RCC 7860 (cell line): ENCODE measurements around the gene PLEKHB1.

Source experiments
- DNase-seq: peaks from one replicate; pipeline ENCODE4 v3.0.0-alpha.2; 2015; ENCODE audit warnings: low spot score
- FAIRE-seq: peaks from 2 replicates; lab custom pipeline; 2012; peaks lifted over from hg19 to GRCh38; lab: Jason Lieb, UNC

PLEKHB1 gene

GRCh38 chr11:73647459-73648100, 1.2 kb downstream of the PLEKHB1 start:
- FAIRE-seq (no peak), DNase-seq (peak; percentile 21)

DNA sequence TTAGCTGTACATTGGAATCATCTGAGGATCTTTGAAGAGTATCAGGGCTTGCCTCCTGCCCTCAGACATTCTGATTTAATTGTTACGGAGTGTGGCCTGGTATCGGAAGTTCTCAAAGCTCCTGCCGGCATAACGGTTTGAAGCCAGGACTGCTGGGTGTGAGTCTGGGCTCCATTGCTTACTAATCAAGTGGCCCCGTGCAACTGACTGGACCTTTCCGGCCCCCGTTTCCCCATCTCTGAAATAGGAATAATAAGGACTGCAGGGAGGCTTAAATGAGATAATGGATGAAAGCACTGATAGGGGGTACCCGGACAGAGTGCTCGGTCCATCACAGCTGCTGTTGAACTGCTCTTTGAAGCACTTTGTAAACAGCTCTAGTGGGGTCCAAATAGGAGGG, 1.7 kb downstream of the PLEKHB1 start:
- no peak for FAIRE-seq

GRCh38 chr11:73648571-73649046, 2.2 kb downstream of the PLEKHB1 start:
- DNase-seq: no peak
- no peak for FAIRE-seq

More for the DNA sequence above, 1.7 kb downstream of the PLEKHB1 start:
- no peak for DNase-seq

DNA sequence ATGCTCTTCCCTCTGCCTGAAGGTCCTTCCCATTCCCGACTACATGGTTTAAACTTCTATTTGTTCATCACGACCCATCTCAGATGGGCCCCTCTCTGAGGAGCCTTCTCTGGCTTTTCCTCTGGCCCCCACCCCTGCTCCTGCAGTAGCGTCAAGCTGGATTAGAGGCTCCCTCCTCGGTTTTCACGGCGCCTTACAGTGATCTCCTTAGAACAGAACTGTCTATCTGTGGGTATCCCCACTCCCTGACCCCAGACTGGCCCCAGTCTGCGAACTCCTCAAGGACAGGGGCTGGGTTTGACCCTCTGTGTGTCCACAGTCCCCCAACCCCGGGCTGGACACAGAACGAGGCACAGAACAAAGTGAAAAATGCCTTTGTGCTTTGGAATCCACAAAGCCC, 2.8 kb downstream of the PLEKHB1 start:
- FAIRE-seq (no peak), DNase-seq (no peak)

DNA sequence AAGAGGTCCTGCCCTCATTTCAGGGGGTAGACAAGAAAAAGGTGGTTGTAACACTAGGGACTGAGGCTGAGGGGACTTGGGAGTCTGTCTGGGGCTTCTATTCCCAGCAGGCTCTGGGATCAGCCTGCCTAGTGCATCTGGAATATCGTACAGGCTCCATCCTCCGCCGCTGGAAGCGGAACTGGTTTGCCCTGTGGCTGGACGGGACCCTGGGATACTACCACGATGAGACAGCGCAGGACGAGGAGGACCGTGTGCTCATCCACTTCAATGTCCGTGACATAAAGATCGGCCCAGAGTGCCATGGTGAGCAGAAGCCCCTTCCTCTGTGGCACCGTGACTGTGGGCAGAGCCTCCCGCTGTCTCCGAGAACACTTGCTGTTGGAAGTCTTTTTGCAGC, 4.0 kb downstream of the PLEKHB1 start:
- no peak for DNase-seq
- no peak for FAIRE-seq

DNA sequence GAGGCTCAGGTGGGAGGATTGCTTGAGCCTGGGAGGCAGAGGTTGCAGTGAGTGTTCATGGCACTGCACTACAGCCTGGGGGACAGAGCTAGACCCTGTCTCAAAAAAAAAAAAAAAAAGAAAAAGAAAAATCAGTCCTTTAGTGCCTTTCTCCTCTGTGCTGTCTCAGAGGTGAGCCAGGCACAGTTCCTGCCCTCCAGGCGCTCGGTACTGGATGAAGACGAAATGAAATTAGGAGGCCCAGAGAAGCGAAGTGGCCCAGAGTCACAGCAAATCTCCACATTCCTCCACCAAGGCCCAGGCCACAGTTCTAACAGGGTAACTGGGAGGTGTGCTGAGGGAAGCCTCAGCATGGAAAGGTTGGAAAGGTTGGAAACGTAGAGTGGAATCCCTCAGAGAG, 4.9 kb downstream of the PLEKHB1 start:
- no peak for DNase-seq
- no peak for FAIRE-seq

- FAIRE-seq: no peak
- no peak for DNase-seq
Observed at GRCh38 chr11:73651661-73652045, 5.3 kb downstream of the PLEKHB1 start.

- DNase-seq: no peak
- no peak for FAIRE-seq
Observed at GRCh38 chr11:73652046-73652730, 5.8 kb downstream of the PLEKHB1 start.

GRCh38 chr11:73652856-73653559, 6.6 kb downstream of the PLEKHB1 start:
- no peak for DNase-seq

DNA sequence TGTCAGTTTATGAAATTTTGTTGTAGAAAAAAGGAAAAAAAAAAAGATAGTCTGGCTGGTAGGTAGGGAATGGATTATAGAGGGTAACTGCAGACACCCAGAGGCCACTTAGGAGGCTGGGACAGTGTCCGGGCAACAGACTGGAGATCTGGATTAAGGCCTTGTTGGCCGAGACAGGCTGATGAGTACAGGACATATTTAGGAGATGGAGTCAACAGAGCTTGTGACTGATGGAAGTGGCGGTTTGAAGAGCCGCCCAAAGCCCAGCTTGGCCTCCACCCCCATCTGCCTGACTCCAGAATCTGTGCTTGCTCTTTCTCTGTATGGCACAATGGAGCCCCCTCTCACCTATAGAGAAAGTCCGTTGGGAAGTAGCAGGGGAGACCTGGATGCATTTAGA, 7.6 kb downstream of the PLEKHB1 start:
- FAIRE-seq: no peak
- DNase-seq: no peak

More at GRCh38 chr11:73652856-73653559, 6.6 kb downstream of the PLEKHB1 start:
- FAIRE-seq: no peak

DNA sequence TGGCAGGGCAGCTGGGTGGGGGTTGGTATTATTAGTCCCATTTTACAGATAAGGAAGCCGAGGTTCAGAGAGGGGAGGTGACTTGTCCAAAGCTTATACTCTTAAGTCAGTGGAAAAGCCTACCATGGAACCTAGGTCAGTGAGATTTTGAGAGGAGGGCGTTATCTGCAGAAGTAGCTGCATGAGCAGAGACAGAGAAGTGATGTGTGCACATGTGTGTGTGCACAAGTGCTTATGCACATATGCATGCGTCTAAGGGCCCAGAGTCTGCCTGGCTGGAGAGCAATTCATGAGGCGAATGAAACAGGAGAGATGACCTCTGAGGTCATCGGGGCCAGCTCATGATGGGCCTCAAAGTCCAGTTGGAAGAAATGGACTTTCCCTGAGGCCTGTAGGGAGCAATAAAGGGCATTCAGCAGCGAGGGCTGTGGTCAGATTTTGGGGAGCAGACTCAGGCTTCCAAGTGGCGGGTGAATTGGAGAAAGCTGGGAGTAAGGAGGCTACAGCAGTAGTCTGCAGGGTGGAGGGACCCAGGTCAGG, 8.2 kb downstream of the PLEKHB1 start:
- FAIRE-seq: no peak
- no peak for DNase-seq

DNA sequence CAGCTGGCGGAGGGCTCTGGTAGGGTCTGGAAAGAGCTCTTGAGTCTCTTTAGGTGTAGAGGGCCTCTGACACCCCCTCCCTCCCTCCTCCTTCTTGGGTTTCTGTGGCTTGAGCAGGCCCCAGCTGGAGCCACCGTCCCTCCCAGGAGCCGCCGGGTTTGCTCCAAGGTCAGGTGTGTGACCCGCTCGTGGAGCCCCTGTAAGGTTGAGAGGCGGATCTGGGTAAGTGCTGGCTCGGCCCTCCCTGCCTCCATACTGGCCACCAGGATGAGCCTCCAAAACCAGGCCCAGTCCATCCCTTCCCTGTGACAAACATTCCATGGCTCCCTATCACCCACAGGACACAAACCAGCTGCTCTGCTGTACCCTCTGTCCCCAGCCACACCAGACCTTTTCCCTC, 9.3 kb downstream of the PLEKHB1 start:
- no peak for FAIRE-seq

DNA sequence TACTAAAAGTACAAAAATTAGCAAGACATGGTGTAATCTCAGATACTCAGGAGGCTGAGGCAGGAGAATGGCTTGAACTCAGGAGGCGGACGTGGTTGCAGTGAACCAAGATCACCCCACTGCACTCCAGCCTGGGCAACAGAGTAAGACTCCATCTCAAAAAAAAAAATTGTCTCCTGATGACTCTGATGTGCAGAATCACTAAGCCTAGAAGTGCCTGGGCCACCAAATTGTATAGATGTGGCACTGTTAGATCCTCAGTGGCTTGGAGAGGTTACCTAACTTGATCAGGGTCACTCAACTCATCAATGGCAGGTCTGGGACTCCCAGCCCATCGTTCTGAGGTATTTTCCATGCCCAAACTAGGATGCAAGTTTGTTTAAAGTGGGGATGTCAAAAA, 10.6 kb downstream of the PLEKHB1 start:
- DNase-seq (no peak), FAIRE-seq (no peak)

More for the DNA sequence above, 9.3 kb downstream of the PLEKHB1 start:
- no peak for DNase-seq

GRCh38 chr11:73659961-73660360, 13.6 kb downstream of the PLEKHB1 start:
- DNase-seq (no peak), FAIRE-seq (no peak)

GRCh38 chr11:73660497-73661034, 14.2 kb downstream of the PLEKHB1 start:
- DNase-seq (no peak), FAIRE-seq (no peak)

DNA sequence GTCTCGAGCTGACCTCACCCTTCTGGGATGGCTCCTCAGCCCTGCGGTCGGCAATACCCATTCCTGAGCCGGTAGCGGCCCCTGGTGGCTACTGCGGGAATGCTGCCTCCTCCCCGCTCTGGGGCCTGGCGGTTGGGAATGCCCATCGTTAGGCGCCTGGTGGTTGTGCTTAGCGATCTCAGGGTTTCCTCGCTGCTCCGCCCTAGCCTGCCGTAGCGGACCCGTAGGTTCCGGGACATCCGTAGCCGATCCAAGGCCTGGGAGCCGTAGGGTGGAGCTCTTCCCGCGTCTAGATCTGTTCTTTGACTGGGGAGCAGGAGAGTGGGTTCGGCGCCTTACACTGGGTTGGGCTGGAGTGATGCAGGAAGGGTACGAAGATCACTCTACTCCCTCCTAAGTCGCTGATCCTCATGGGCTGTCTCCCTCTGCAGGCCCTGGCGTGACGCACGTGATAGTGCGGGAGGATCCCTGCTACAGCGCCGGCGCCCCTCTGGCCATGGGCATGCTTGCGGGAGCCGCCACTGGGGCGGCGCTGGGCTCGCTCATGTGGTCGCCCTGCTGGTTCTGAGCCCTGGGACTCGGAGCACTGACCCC, 14.8 kb downstream of the PLEKHB1 start:
- peak; percentile 49 for DNase-seq
- FAIRE-seq: no peak

DNA sequence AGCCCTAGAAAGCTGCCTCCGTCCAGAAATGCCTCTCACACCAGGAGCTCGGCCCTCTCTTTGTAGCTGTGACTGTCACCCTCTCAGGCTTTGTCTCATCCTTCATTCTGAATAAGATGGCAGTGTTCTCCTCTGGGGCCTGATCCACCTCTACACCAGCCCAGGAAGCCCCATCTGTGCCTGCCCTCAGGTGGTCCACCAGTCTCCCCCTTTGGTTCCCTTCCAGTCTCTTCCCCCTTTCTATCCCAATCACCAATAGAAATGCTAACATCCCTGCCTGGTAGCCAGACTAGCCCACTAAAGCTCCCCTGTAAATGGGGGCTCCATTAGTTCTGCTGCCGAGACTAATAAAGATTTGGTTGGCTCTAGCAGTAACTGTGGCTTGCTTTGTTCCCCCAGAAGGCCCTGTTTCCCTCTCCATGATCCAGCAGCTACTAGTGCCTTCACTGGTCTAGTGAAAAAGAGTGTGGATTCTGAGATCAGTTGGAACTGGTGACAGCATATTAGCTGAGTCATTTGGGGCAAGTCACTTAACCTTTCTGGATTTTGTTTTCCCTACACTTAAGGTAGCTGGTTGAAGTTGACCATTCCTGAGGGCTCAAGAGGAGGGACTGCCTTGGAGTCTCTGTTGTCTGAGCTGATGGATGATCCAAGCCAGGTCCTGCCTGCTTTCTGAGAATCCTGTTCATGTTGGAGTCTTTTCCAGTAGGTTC, 16.2 kb downstream of the PLEKHB1 start:
- DNase-seq (no peak), FAIRE-seq (no peak)

DNA sequence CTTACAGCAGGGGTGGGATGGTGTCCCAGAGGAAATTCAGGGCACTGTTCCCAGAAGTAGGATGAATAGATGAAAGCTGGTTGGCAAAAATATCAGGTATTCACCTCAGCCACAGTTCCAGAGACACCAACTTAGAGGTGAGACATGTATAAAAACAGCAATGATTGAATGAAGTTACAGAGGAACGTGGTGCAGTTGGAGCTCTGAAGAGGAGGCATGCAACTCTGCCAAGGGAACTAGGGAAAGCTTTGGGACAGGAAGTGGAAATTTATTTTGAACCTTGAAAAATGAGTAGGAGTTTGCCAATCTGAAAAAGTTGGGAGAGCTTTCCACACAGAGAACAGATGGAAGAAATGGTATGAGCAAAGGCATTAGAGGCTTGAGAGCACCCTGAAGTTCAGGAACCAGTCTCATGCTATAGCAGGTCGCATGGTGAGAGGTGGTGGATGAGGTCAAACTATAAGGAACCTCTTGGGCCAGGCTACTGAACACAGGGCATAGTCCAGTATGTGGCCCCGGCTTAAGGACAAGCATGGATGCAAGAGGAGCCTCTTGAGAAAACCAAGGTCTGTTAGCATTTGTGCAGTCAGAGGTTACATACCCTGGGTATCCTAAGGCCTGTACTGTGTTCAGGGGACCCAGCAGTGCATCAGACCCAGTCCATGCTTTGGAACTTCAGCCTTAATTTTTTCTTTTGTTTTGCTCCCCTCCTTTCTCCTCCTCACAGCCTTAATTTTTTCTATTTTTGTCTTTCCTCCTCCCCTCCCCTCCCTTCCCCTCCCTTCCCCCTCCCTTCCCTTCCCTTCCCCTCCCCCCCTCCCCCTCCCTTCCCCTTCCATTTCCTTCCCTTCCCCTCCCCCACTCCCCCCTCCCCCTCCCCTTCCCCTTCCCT, 17.5 kb downstream of the PLEKHB1 start:
- DNase-seq (no peak), FAIRE-seq (no peak)

DNA sequence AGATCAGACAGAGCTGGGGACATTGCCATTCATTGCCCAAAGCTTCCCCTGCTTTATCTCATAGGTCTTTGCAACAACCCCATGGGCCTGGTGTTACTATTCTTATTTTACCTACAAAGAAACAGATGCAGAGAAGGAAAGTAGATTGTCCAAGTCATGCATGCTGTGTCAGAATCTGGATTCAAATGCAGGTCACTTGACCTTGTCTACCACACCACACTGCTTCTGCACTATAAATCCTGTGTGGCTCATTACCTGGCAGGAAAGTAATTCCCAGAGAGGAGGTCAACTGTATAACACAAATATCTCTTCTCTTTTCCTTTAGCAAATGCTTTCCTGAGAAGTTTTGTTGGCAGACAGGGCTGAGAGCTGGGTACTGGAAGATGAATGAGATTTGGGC, 18.5 kb downstream of the PLEKHB1 start:
- DNase-seq: no peak
- FAIRE-seq: no peak
